ENCODE results near the gene ERC1. TPM values are rescaled to one million over a fixed set of nuclear protein-coding genes. Genes with fewer than 3 reads are reported as not detected.

ERC1 gene
- total RNA-seq, 1 experiment from 2014 or later: 12.3 TPM

DNA sequence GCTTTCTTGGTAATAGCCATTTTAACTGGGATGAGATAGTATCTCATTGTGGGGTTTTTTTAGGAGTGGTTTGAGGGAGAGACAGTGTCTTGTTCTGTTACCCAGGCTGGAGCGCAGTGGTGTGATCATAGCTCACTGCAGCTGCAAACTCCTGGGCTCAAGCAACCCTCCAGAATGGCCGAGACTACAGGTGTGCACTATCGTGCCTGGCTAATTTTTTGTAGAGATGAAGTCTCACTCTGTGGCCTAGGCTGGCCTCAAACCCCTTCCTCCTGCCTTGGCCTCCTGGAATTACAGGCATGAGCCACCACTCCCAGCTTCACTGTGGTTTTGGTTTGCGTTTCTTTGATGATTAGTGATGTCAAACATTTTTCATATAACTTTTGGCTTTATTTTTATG lies 293.6 kb downstream of the ERC1 start:
- H3K4me2 ChIP-seq (ENCODE audit: low read length): no peak overlapping the region
- TF ChIP-seq, protein P1, sequence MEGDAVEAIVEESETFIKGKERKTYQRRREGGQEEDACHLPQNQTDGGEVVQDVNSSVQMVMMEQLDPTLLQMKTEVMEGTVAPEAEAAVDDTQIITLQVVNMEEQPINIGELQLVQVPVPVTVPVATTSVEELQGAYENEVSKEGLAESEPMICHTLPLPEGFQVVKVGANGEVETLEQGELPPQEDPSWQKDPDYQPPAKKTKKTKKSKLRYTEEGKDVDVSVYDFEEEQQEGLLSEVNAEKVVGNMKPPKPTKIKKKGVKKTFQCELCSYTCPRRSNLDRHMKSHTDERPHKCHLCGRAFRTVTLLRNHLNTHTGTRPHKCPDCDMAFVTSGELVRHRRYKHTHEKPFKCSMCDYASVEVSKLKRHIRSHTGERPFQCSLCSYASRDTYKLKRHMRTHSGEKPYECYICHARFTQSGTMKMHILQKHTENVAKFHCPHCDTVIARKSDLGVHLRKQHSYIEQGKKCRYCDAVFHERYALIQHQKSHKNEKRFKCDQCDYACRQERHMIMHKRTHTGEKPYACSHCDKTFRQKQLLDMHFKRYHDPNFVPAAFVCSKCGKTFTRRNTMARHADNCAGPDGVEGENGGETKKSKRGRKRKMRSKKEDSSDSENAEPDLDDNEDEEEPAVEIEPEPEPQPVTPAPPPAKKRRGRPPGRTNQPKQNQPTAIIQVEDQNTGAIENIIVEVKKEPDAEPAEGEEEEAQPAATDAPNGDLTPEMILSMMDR (conservative IDR thresholded peaks at IDR 0.05; ENCODE audit: low read depth, low read length): no peak
- TF ChIP-seq EZH2 (IDR thresholded peaks at IDR 0.05; ENCODE audit: low read length, unreplicated experiment) (no peak), EZH2phosphoT487 (IDR thresholded peaks at IDR 0.05; ENCODE audit: borderline replicate concordance, low read length) (no peak)
- H3K9me3 ChIP-seq (ENCODE audit: low read length): no peaks in the 10 kb centered on the region
- ATAC-seq (no peak), DNase-seq (no peak)
- no peaks in the 10 kb centered on the region for H3F3A ChIP-seq (ENCODE audit: low read length, unreplicated experiment)
- no peaks in the 10 kb centered on the region for H3K79me2 ChIP-seq (ENCODE audit: low read length)
- no peak overlapping the region for H2AFZ ChIP-seq (ENCODE audit: low read length)
- H3K9ac ChIP-seq (ENCODE audit: low read length): no peak overlapping the region
- H3K27ac ChIP-seq (ENCODE audit: low read length): no peak overlapping the region
- H3K27me3 ChIP-seq (ENCODE audit: low read length): no peaks in the 10 kb centered on the region
- intact Hi-C loops (cut with micrococcal nuclease): loop anchor here (5.0 kb wide), 1 partner anchor 298 kb away; no protein-coding TSS in a partner anchor
- H3K4me3 ChIP-seq (ENCODE audit: low read length): no peak overlapping the region
- CTCF ChIA-PET: no interaction called here
- H3K36me3 ChIP-seq (ENCODE audit: low read depth, low read length): no peaks in the 10 kb centered on the region
- H3K9me2 ChIP-seq (replicated peaks; ENCODE audit: low read length): no peaks in the 10 kb centered on the region
- no peaks in the 10 kb centered on the region for H4K20me1 ChIP-seq (ENCODE audit: low read length)
- POLR2A ChIA-PET (ENCODE audit: unreplicated experiment): no interaction called here
- BruUV-seq (replicated peaks): no TSS peak
- H3K4me1 ChIP-seq (ENCODE audit: insufficient read depth, low read length): peaks cover 10% of the 10 kb centered on the region

DNA sequence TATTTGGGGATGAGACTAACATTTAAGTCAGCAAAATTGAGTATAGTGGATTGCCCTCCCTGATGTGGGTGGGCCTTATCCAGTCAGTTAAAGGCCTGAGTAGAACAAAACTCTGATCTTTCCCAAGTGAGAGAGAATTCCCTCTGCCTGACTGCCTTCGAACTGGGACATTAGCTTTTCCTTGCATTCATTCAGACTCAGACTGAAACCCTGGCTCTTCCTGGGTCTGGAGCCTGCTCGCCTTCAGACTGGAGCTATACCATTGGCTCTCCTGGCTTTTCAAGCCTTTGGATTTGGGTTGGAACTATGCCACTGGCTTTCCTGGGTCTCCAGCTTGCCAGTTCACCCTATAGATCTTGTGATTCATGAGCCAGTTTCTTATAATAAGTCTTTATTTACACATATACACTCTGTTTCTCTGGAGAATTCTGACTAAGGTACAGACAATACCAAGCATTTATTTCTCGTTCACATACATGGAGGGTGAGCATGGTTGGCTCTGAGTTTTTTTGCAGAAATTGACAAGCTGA lies 296.5 kb downstream of the ERC1 start:
- ChIA-PET POLR2A (ENCODE audit: unreplicated experiment) (no interaction called here), CTCF (no interaction called here)
- H3K27me3 ChIP-seq (ENCODE audit: low read length): no peaks in the 10 kb centered on the region
- H3K4me3 ChIP-seq (ENCODE audit: low read length): no peak overlapping the region
- TF ChIP-seq EZH2 (IDR thresholded peaks at IDR 0.05; ENCODE audit: low read length, unreplicated experiment): no peak
- TF ChIP-seq EZH2phosphoT487 (IDR thresholded peaks at IDR 0.05; ENCODE audit: borderline replicate concordance, low read length): no peak
- TF ChIP-seq, protein P1 (conservative IDR thresholded peaks at IDR 0.05; ENCODE audit: low read depth, low read length): no peak
- H3K9me3 ChIP-seq (ENCODE audit: low read length): no peaks in the 10 kb centered on the region
- H3K9me2 ChIP-seq (replicated peaks; ENCODE audit: low read length): no peaks in the 10 kb centered on the region
- no peak for ATAC-seq
- H3K27ac ChIP-seq (ENCODE audit: low read length): no peak overlapping the region
- H4K20me1 ChIP-seq (ENCODE audit: low read length): no peaks in the 10 kb centered on the region
- no peaks in the 10 kb centered on the region for H3K79me2 ChIP-seq (ENCODE audit: low read length)
- no peaks in the 10 kb centered on the region for H3K36me3 ChIP-seq (ENCODE audit: low read depth, low read length)
- H2AFZ ChIP-seq (ENCODE audit: low read length): no peak overlapping the region
- no peak overlapping the region for H3K4me2 ChIP-seq (ENCODE audit: low read length)
- DNase-seq: no peak
- H3K9ac ChIP-seq (ENCODE audit: low read length): no peak overlapping the region
- H3K4me1 ChIP-seq (ENCODE audit: insufficient read depth, low read length): no peaks in the 10 kb centered on the region
- intact Hi-C loops (cut with micrococcal nuclease): no loop called here
- BruUV-seq (replicated peaks): no TSS peak
- no peaks in the 10 kb centered on the region for H3F3A ChIP-seq (ENCODE audit: low read length, unreplicated experiment)

DNA sequence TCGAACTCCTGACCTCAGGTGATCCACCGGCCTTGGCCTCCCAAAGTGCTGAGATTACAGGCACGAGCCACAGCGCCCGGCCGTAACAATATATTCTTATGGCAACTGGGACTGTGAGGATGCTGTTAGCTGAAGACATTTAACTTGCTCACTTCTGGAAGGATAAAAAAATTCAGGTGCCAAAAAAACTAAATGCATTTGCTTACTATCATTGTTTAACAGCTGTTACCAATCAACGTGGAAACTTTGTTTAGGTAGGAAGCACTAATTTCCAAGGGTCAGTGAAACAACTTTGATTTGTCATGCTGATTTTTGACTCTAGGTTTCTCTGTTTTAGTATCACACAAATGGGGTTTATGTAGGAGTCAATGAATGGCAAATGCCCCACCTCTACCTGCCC lies 297.3 kb downstream of the ERC1 start:
- Histone ChIP-seq H3K79me2 (ENCODE audit: low read length) (no peaks in the 10 kb centered on the region), H3K4me1 (ENCODE audit: insufficient read depth, low read length) (no peaks in the 10 kb centered on the region), H4K20me1 (ENCODE audit: low read length) (no peaks in the 10 kb centered on the region), H3K27me3 (ENCODE audit: low read length) (no peaks in the 10 kb centered on the region), H3K9me2 (replicated peaks; ENCODE audit: low read length) (no peaks in the 10 kb centered on the region), H3K27ac (ENCODE audit: low read length) (no peak overlapping the region), H3K9me3 (ENCODE audit: low read length) (no peaks in the 10 kb centered on the region), H3K4me2 (ENCODE audit: low read length) (no peak overlapping the region), H3K36me3 (ENCODE audit: low read depth, low read length) (no peaks in the 10 kb centered on the region), H3K9ac (ENCODE audit: low read length) (no peak overlapping the region), H3K4me3 (ENCODE audit: low read length) (no peak overlapping the region), H2AFZ (ENCODE audit: low read length) (no peak overlapping the region), H3F3A (ENCODE audit: low read length, unreplicated experiment) (no peaks in the 10 kb centered on the region)
- ATAC-seq: no peak
- intact Hi-C loops (cut with micrococcal nuclease): no loop called here
- ChIA-PET CTCF (no interaction called here), POLR2A (ENCODE audit: unreplicated experiment) (interaction anchor here (0.6 kb wide), 1 partner anchor 507 kb away, joined by 3 read pairs; no protein-coding TSS in a partner anchor)
- no peak for DNase-seq
- no TSS peak for BruUV-seq (replicated peaks)
- TF ChIP-seq EZH2phosphoT487 (IDR thresholded peaks at IDR 0.05; ENCODE audit: borderline replicate concordance, low read length): no peak
- TF ChIP-seq, protein P1 (conservative IDR thresholded peaks at IDR 0.05; ENCODE audit: low read depth, low read length): no peak
- no peak for TF ChIP-seq EZH2 (IDR thresholded peaks at IDR 0.05; ENCODE audit: low read length, unreplicated experiment)
